Breast epithelium (tissue), 3 donors: ENCODE measurements around the gene POFUT2.

ENCODE experiments used
- CTCF ChIP-seq, 3 donors: fragments of 450-650 bp; IDR thresholded peaks; one replicate each; pipeline ENCODE4 v1.5.1; 2016 to 2017; ENCODE audit warnings: antibody characterized with exemption in 3 of 3, mild to moderate bottlenecking in 3 of 3, moderate library complexity in 3 of 3
- POLR2A ChIP-seq: fragments of 450-650 bp; IDR thresholded peaks from one replicate; pipeline ENCODE4 v1.6.1; 2016; ENCODE audit warnings: antibody characterized with exemption, mild to moderate bottlenecking, moderate library complexity
- POLR2AphosphoS5 ChIP-seq, 3 donors: sonication (generic); formaldehyde crosslinking; IDR thresholded peaks; one replicate each; pipeline ENCODE4 v1.6.1; 2017; ENCODE audit warnings: antibody characterized with exemption in 3 of 3

GRCh38 chr21:45226540-45227326 is 61.0 kb downstream of the POFUT2 start:
- no peak for TF ChIP-seq CTCF (IDR thresholded peaks at IDR 0.05)
- TF ChIP-seq POLR2AphosphoS5 (IDR thresholded peaks at IDR 0.05), result no peak
- TF ChIP-seq POLR2A, result no peak
